H9 (cell line): ENCODE results near the gene ABHD15. TPM values are rescaled to one million over a fixed set of nuclear protein-coding genes. Genes with fewer than 3 reads are reported as not detected.

Experiments
- DNase-seq: peaks from one replicate; pipeline ENCODE4 v3.0.0-alpha.2; 2017
- H2AFZ ChIP-seq: one replicate; pipeline ENCODE4 v1.6.1; 2013; ENCODE audit warnings: mild to moderate bottlenecking, low read length, control low read depth, moderate library complexity
- H2AK5ac ChIP-seq: 2 replicates; pipeline ENCODE4 v1.6.1; 2013; ENCODE audit warnings: low read length, control low read depth, mixed read lengths; ENCODE audit not compliant: insufficient read length
- H2BK120ac ChIP-seq: one replicate; pipeline ENCODE4 v1.6.1; 2013; ENCODE audit warnings: low read depth, mild to moderate bottlenecking, low read length, control low read depth, inconsistent platforms; ENCODE audit not compliant: poor library complexity, severe bottlenecking
- H2BK12ac ChIP-seq: 2 replicates; pipeline ENCODE4 v1.6.1; 2013; ENCODE audit warnings: low read length, control low read depth, mixed read lengths, low read depth; ENCODE audit not compliant: insufficient read length
- H2BK15ac ChIP-seq: 2 replicates; pipeline ENCODE4 v1.6.1; 2013; ENCODE audit warnings: low read depth, low read length, control low read depth
- H2BK20ac ChIP-seq: one replicate; pipeline ENCODE4 v1.6.1; 2013; ENCODE audit warnings: low read depth, mild to moderate bottlenecking, low read length, control low read depth, inconsistent platforms; ENCODE audit not compliant: poor library complexity, severe bottlenecking
- H2BK5ac ChIP-seq: 2 replicates; pipeline ENCODE4 v1.6.1; 2013; ENCODE audit warnings: low read length, control low read depth, mixed read lengths; ENCODE audit not compliant: insufficient read length
- H3K14ac ChIP-seq: 2 replicates; pipeline ENCODE4 v1.6.1; 2013; ENCODE audit warnings: low read length, control low read depth; ENCODE audit not compliant: insufficient read depth
- H3K18ac ChIP-seq: 2 replicates; pipeline ENCODE4 v1.6.1; 2013; ENCODE audit warnings: low read depth, mild to moderate bottlenecking, mixed read lengths, low read length, control low read depth; ENCODE audit not compliant: insufficient read length
- H3K23ac ChIP-seq: 2 replicates; pipeline ENCODE4 v1.6.1; 2013; ENCODE audit warnings: low read length, control low read depth, mixed read lengths, low read depth; ENCODE audit not compliant: insufficient read length
- H3K23me2 ChIP-seq: 2 replicates; pipeline ENCODE4 v1.6.1; 2013; ENCODE audit warnings: low read depth, mild to moderate bottlenecking, mixed read lengths, low read length, control low read depth; ENCODE audit not compliant: insufficient read length, poor library complexity, severe bottlenecking
- H3K27ac ChIP-seq: 2 replicates; pipeline ENCODE4 v1.5.1; 2013; ENCODE audit warnings: low read length, control low read depth, mixed read lengths, low read depth; ENCODE audit not compliant: insufficient read length
- H3K27me3 ChIP-seq: 2 replicates; pipeline ENCODE4 v1.6.1; 2013; ENCODE audit warnings: low read length, control low read depth, inconsistent platforms; ENCODE audit not compliant: insufficient read depth
- H3K4ac ChIP-seq: 2 replicates; pipeline ENCODE4 v1.6.1; 2013; ENCODE audit warnings: low read depth, mild to moderate bottlenecking, control low read depth, inconsistent platforms, low read length, moderate library complexity
- H3K4me1 ChIP-seq: 2 replicates; pipeline ENCODE4 v1.6.1; 2013; ENCODE audit warnings: low read length, control low read depth, inconsistent platforms; ENCODE audit not compliant: insufficient read depth
- H3K4me2 ChIP-seq: 2 replicates; pipeline ENCODE4 v1.6.1; 2013; ENCODE audit warnings: low read length, control low read depth, mixed read lengths; ENCODE audit not compliant: insufficient read length, insufficient read depth
- H3K56ac ChIP-seq: 2 replicates; pipeline ENCODE4 v1.6.1; 2013; ENCODE audit warnings: low read depth, mild to moderate bottlenecking, mixed read lengths, low read length, control low read depth; ENCODE audit not compliant: insufficient read length
- H3K79me1 ChIP-seq: 2 replicates; pipeline ENCODE4 v1.6.1; 2013; ENCODE audit warnings: low read depth, mild to moderate bottlenecking, moderate library complexity, low read length, control low read depth, inconsistent platforms; ENCODE audit not compliant: insufficient read depth, poor library complexity, severe bottlenecking
- H3K79me2 ChIP-seq: 2 replicates; pipeline ENCODE4 v1.6.1; 2013; ENCODE audit warnings: low read length, control low read depth, inconsistent platforms; ENCODE audit not compliant: insufficient read depth
- H3K9ac ChIP-seq: 2 replicates; pipeline ENCODE4 v1.6.1; 2013; ENCODE audit warnings: low read length, control low read depth, mixed read lengths; ENCODE audit not compliant: insufficient read length; ENCODE audit errors: extremely low read depth
- H3K9me3 ChIP-seq: one replicate; pipeline ENCODE4 v1.6.1; 2013; ENCODE audit warnings: low read depth, low read length, inconsistent platforms; ENCODE audit not compliant: control insufficient read depth
- H3T11ph ChIP-seq: one replicate; pipeline ENCODE4 v1.6.1; 2013; ENCODE audit warnings: mild to moderate bottlenecking, low read length, control low read depth, inconsistent platforms
- H4K20me1 ChIP-seq: one replicate; pipeline ENCODE4 v1.6.1; 2013; ENCODE audit not compliant: control insufficient read depth, insufficient read length, insufficient read depth
- H4K5ac ChIP-seq: 2 replicates; pipeline ENCODE4 v1.6.1; 2013; ENCODE audit warnings: low read depth, mild to moderate bottlenecking, mixed read lengths, low read length, control low read depth; ENCODE audit not compliant: insufficient read length
- H4K8ac ChIP-seq: replicated peaks from 2 replicates; pipeline ENCODE4 v1.6.1; 2013; ENCODE audit warnings: low read length, control low read depth, mixed read lengths, low read depth; ENCODE audit not compliant: insufficient read length
- H4K91ac ChIP-seq: 2 replicates; pipeline ENCODE4 v1.6.1; 2013; ENCODE audit warnings: low read depth, mild to moderate bottlenecking, moderate library complexity, mixed read lengths, low read length, control low read depth; ENCODE audit not compliant: insufficient read length
- H3K27ac Mint-ChIP-seq, 3 experiments: 2 replicates in 2 of 3; 3 replicates in 1 of 3; pipeline ENCODE4 v1.8.0; 2020 to 2021; ENCODE audit warnings: mixed read lengths in 3 of 3, mild to moderate bottlenecking in 1 of 3, moderate library complexity in 1 of 3
- H3K27me3 Mint-ChIP-seq: 2 replicates; pipeline ENCODE4 v1.8.0; 2021; ENCODE audit warnings: low read depth, mild to moderate bottlenecking, moderate library complexity, mixed read lengths
- H3K36me3 Mint-ChIP-seq, 3 experiments: 2 replicates in 2 of 3; 3 replicates in 1 of 3; pipeline ENCODE4 v1.8.0; 2020 to 2021; ENCODE audit warnings: low read depth in 3 of 3, mixed read lengths in 3 of 3; ENCODE audit not compliant: insufficient read depth in 1 of 3
- H3K4me1 Mint-ChIP-seq, 2 experiments: 2 replicates each; pipeline ENCODE4 v1.8.0; 2020; ENCODE audit warnings: mixed read lengths in 2 of 2
- H3K4me3 Mint-ChIP-seq, 2 experiments: 2 replicates in 1 of 2; 3 replicates in 1 of 2; pipeline ENCODE4 v1.8.0; 2020 to 2021; ENCODE audit warnings: mild to moderate bottlenecking in 2 of 2, mixed read lengths in 2 of 2, moderate library complexity in 1 of 2
- H3K9me3 Mint-ChIP-seq, 2 experiments: 2 replicates in 1 of 2; 3 replicates in 1 of 2; pipeline ENCODE4 v1.8.0; 2020; ENCODE audit warnings: mild to moderate bottlenecking in 2 of 2, mixed read lengths in 2 of 2, moderate library complexity in 1 of 2
- WGBS: extraction: QIAGEN DNeasy Blood & Tissue Kit; methylation state at CpG from one replicate; pipeline ENCODE4 v1.1.7; 2013; ENCODE audit warnings: missing lambda C conversion rate, low lambda C conversion rate, mixed read lengths; ENCODE audit not compliant: insufficient read length; ENCODE audit errors: extremely low coverage; 5-methylcytosine and 5-hydroxymethylcytosine counted together
- long read RNA-seq: library from polyadenylated mRNA; unstranded; transcript quantifications from one replicate; pipeline ENCODE4 v2.0.0, GENCODE V29; 2020
- total RNA-seq: library from RNA; stranded (reverse); gene quantifications from 2 replicates; pipeline ENCODE4 v1.2.1, GENCODE V29; 2021
- TF ChIP-seq, protein P1 (sequence below): fragments of 200-600 bp; sonication (generic); conservative IDR thresholded peaks from 3 replicates; pipeline ENCODE4 v1.8.0; 2021; ENCODE audit warnings: antibody characterized with exemption, mild to moderate bottlenecking

ABHD15 gene, protein sequence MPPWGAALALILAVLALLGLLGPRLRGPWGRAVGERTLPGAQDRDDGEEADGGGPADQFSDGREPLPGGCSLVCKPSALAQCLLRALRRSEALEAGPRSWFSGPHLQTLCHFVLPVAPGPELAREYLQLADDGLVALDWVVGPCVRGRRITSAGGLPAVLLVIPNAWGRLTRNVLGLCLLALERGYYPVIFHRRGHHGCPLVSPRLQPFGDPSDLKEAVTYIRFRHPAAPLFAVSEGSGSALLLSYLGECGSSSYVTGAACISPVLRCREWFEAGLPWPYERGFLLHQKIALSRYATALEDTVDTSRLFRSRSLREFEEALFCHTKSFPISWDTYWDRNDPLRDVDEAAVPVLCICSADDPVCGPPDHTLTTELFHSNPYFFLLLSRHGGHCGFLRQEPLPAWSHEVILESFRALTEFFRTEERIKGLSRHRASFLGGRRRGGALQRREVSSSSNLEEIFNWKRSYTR
- total RNA-seq, result 1.7 and 2.5 TPM in 2 replicates
- long read RNA-seq, result 0 reads

DNA sequence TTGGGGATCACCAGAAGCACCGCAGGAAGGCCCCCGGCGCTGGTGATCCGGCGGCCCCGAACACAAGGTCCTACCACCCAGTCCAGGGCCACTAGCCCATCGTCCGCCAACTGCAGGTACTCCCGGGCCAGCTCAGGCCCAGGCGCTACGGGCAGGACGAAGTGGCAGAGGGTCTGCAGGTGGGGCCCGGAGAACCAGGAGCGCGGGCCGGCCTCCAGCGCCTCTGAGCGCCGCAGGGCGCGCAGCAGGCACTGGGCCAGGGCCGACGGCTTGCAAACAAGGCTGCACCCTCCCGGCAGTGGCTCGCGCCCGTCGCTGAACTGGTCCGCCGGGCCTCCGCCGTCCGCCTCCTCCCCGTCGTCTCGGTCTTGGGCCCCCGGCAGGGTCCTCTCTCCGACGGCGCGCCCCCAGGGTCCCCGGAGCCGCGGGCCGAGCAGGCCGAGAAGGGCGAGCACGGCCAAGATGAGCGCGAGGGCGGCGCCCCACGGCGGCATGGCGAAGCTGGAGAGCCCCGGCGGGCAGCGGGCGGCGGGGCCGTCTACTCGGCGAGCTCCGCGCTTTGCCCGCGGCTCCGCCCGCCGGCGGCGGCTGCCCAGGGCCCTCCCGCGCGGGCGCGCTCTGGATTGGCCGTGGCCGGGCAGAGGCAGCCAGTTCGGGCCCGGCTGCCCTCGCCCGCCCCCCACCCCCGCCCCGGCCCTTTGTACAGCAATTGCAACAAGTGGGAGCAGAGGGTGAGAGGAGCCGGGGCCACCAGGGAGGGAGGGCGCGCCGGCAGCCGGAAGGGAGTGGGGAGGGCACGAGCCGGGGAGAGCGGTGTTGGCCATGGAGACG, at the start of gene ABHD15:
ABHD15 (minus strand) TSS at position 565 of the 831 bp plus-strand sequence; CDS start at position 494, 71 bp downstream.
- Mint-ChIP-seq H3K36me3 (peaks cover 0 to 7% (median 5%) of the 10 kb centered on the region in 3 experiments; a peak in 5 of 7 replicates), H3K27ac (no peak within 1 kb of the TSS), H3K4me1 (peaks cover 13 to 16% of the 10 kb centered on the region in 2 experiments), H3K9me3 (no peaks in the 10 kb centered on the region; a peak in 1 of 5 replicates), H3K27me3 (peaks cover 52% of the 10 kb centered on the region), H3K4me3 (peak within 1 kb of the TSS; percentile 81 to 90)
- H3K4me1 ChIP-seq, result no peaks in the 10 kb centered on the region
- H3K23ac ChIP-seq, result no peak within 1 kb of the TSS
- H3K27ac ChIP-seq, result no peak within 1 kb of the TSS
- WGBS, result no CpG with 5 or more reads among the region's 94 CpGs
- no peaks in the 10 kb centered on the region for H4K20me1 ChIP-seq
- no peak within 1 kb of the TSS for H2BK5ac ChIP-seq
- H3K79me1 ChIP-seq, result no peaks in the 10 kb centered on the region
- no peak within 1 kb of the TSS for H3K14ac ChIP-seq
- TF ChIP-seq, protein P1, sequence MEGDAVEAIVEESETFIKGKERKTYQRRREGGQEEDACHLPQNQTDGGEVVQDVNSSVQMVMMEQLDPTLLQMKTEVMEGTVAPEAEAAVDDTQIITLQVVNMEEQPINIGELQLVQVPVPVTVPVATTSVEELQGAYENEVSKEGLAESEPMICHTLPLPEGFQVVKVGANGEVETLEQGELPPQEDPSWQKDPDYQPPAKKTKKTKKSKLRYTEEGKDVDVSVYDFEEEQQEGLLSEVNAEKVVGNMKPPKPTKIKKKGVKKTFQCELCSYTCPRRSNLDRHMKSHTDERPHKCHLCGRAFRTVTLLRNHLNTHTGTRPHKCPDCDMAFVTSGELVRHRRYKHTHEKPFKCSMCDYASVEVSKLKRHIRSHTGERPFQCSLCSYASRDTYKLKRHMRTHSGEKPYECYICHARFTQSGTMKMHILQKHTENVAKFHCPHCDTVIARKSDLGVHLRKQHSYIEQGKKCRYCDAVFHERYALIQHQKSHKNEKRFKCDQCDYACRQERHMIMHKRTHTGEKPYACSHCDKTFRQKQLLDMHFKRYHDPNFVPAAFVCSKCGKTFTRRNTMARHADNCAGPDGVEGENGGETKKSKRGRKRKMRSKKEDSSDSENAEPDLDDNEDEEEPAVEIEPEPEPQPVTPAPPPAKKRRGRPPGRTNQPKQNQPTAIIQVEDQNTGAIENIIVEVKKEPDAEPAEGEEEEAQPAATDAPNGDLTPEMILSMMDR, result no peak
- H3K4me2 ChIP-seq, result peak within 1 kb of the TSS; percentile 77
- no peak within 1 kb of the TSS for H2AFZ ChIP-seq
- peaks cover 21% of the 10 kb centered on the region for H3K23me2 ChIP-seq
- no peak within 1 kb of the TSS for H3K56ac ChIP-seq
- no peaks in the 10 kb centered on the region for H3K79me2 ChIP-seq
- H2BK12ac ChIP-seq, result no peak within 1 kb of the TSS
- H2BK15ac ChIP-seq, result no peak within 1 kb of the TSS; the same call in 1 of the 2 replicates
- no peak within 1 kb of the TSS for H4K8ac ChIP-seq
- H4K91ac ChIP-seq, result no peak within 1 kb of the TSS
- H3K27me3 ChIP-seq, result peaks cover 8% of the 10 kb centered on the region; the same call in 1 of the 2 replicates
- no peak within 1 kb of the TSS for H3K9ac ChIP-seq
- no peak within 1 kb of the TSS for H4K5ac ChIP-seq
- no peak within 1 kb of the TSS for H2AK5ac ChIP-seq
- H3K4ac ChIP-seq, result no peak within 1 kb of the TSS
- H2BK20ac ChIP-seq, result no peak within 1 kb of the TSS
- H3T11ph ChIP-seq, result no peak within 1 kb of the TSS
- H3K18ac ChIP-seq, result no peak within 1 kb of the TSS
- H3K9me3 ChIP-seq, result no peaks in the 10 kb centered on the region
- DNase-seq, result peak; percentile 65
- no peak within 1 kb of the TSS for H2BK120ac ChIP-seq
